Cardiac muscle cell (in vitro differentiated cells and primary cell): ENCODE results near the gene RPL19. TPM values are rescaled to one million over a fixed set of nuclear protein-coding genes. Genes with fewer than 3 reads are reported as not detected.

Source experiments
- DNase-seq, 2 donors: peaks; one replicate each; pipeline versions ENCODE4 v3.0.0 to v3.0.0-alpha.2; 2010 to 2017; ENCODE audit warnings: low read depth in 1 of 2, low spot score in 1 of 2
- H3K27ac ChIP-seq: fragments of 200-600 bp; sonication (generic); 2 replicates; pipeline ENCODE4 v1.5.1; 2016
- H3K27me3 ChIP-seq: fragments of 200-600 bp; sonication (generic); 2 replicates; pipeline ENCODE4 v1.6.0; 2016; ENCODE audit warnings: control low read depth
- H3K36me3 ChIP-seq: fragments of 200-600 bp; sonication (generic); 2 replicates; pipeline ENCODE4 v1.5.1; 2016; ENCODE audit warnings: control low read depth
- H3K4me1 ChIP-seq: fragments of 200-600 bp; sonication (generic); 2 replicates; pipeline ENCODE4 v1.8.1; 2017; ENCODE audit warnings: low read depth, mild to moderate bottlenecking, mixed run types
- H3K4me3 ChIP-seq: fragments of 200-600 bp; sonication (generic); 2 replicates; pipeline ENCODE4 v1.5.1; 2016; ENCODE audit warnings: mild to moderate bottlenecking
- H3K9me3 ChIP-seq: fragments of 200-600 bp; sonication (generic); 2 replicates; pipeline ENCODE4 v1.5.1; 2017; ENCODE audit warnings: low read depth, mild to moderate bottlenecking, control low read depth
- polyA plus RNA-seq: library from polyadenylated mRNA; unstranded; fragments of >200 nt; fragmentation: Nextera tagmentation; extraction: Ambion mirVana; gene quantifications from 2 replicates; pipeline ENCODE4 v1.2.1, GENCODE V29; 2016
- total RNA-seq: library from RNA; depleted of rRNA; stranded (reverse); fragments of >200 nt; gene quantifications from 2 replicates; pipeline ENCODE4 v1.2.3, GENCODE V29; 2016
- TF ChIP-seq, protein P1 (sequence below): IDR thresholded peaks from 2 replicates; pipeline ENCODE4 v1.5.1; 2012; ENCODE audit warnings: low read depth, mild to moderate bottlenecking, low read length

Gene RPL19
- total and polyA plus RNA-seq, 2 experiments from 2014 or later = 761 to 3,028 TPM

DNA sequence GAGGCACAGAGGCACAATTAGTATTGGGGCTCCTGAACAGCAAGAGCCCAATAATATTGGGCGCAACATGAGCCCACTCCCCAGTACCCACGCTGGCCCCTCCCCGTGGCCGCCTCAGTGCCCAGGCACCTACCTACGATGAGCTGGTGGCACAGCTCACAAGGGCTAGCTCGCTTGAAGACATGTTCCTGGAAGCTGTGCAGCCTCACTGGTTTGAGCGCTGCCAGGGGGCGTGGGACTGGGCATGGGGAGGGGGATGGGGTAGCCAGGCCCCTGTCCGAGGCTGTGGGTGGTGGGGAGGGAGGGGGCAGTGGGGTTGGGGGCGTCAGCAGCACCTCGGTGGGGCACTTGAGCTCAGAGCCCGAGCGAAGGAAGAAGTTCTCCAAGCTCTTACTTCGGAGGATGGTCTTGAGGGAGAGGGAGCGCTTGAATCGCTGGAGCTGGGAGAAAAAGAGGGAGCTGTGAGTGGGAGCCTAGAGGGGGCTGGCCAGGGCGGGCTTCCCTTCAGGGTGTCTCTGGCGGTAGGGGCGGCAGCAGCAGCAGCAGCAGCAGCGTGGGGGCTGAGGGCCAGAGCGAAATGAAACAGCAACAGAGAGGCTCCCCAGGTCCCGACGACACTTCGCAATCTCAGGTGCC lies 17.8 kb downstream of the RPL19 start:
- peaks cover 42% of the 10 kb centered on the region for H3K27me3 ChIP-seq
- H3K27ac ChIP-seq = no peak overlapping the region
- peaks cover 6% of the 10 kb centered on the region for H3K4me1 ChIP-seq
- TF ChIP-seq, protein P1, sequence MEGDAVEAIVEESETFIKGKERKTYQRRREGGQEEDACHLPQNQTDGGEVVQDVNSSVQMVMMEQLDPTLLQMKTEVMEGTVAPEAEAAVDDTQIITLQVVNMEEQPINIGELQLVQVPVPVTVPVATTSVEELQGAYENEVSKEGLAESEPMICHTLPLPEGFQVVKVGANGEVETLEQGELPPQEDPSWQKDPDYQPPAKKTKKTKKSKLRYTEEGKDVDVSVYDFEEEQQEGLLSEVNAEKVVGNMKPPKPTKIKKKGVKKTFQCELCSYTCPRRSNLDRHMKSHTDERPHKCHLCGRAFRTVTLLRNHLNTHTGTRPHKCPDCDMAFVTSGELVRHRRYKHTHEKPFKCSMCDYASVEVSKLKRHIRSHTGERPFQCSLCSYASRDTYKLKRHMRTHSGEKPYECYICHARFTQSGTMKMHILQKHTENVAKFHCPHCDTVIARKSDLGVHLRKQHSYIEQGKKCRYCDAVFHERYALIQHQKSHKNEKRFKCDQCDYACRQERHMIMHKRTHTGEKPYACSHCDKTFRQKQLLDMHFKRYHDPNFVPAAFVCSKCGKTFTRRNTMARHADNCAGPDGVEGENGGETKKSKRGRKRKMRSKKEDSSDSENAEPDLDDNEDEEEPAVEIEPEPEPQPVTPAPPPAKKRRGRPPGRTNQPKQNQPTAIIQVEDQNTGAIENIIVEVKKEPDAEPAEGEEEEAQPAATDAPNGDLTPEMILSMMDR = no peak
- no peak for DNase-seq
- no peaks in the 10 kb centered on the region for H3K9me3 ChIP-seq
- no peak overlapping the region for H3K4me3 ChIP-seq
- H3K36me3 ChIP-seq = no peaks in the 10 kb centered on the region

DNA sequence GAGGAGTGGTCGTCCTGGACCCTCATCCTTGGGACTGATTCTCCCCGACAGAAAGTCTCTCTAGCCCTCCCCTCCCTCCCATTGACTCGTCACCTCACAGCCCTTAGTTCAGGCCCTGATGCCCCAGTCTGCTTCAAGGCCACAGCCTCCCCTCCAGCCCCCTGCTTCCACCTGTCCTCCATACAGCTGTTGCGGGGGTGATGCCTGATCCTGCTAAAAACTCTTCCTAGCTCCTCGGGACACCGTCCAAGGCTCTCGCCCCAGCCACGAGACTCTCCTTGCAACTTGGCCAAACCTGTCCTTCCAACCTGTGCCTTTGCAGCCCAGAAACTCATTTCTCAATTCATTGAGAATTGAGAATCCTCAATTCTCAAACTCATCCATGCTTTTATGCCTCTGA lies 18.8 kb downstream of the RPL19 start:
- peaks cover 53% of the 10 kb centered on the region for H3K27me3 ChIP-seq
- TF ChIP-seq, protein P1 = no peak
- no peaks in the 10 kb centered on the region for H3K36me3 ChIP-seq
- H3K4me3 ChIP-seq = no peak overlapping the region
- no peak for DNase-seq
- peaks cover 6% of the 10 kb centered on the region for H3K4me1 ChIP-seq
- no peak overlapping the region for H3K27ac ChIP-seq
- H3K9me3 ChIP-seq = no peaks in the 10 kb centered on the region

DNA sequence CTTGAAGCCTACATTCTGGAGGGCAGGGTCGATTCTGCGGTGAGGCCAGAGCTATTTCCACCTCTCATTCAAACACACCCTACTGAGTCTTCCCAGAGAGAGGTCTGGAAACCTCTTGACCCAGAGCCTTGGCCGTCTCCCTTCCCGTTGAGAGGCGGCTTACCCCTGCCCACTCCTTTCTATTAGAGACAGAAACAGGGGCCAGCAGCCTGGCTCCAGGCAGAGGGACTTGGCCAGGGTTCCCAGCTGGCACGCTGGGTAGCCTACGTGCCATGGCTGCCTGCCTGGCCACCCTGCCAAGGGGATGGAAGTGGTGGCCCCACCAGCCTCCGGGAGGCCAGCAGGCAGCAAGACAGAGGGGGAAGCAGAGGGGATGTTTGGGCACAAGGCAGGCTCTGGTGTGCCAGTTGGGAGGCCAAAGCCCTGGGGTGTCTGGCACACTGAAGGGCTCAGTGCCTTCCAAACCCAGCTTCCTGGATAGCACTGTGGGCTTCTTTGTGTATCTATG lies 19.6 kb downstream of the RPL19 start:
- DNase-seq = peak in 1 of 2 donors; percentile 57
- TF ChIP-seq, protein P1 = no peak
- no peaks in the 10 kb centered on the region for H3K9me3 ChIP-seq
- no peak overlapping the region for H3K4me3 ChIP-seq
- H3K36me3 ChIP-seq = no peaks in the 10 kb centered on the region
- peaks cover 6% of the 10 kb centered on the region for H3K4me1 ChIP-seq
- H3K27ac ChIP-seq = no peak overlapping the region
- peaks cover 59% of the 10 kb centered on the region for H3K27me3 ChIP-seq

DNA sequence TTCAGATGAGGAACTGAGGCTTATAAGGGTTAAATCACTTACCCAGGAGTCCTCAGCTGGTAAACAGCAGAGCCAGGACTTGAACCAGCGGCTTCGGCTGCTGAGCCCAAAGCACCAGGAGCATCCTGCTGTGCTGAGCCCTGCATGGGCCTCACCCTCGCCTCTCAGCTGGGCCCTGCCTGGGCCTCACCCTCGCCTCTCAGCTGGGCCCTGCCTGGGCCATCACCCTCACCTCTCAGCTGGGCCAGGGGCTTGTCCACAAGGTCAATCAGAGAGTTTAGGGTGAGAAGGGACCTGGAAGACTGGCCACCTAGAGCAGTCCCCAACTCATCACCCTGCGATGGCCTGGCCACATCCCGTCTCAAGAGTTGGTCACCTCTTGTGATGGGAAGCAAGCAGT lies 21.5 kb downstream of the RPL19 start:
- no peaks in the 10 kb centered on the region for H3K36me3 ChIP-seq
- H3K9me3 ChIP-seq = no peaks in the 10 kb centered on the region
- DNase-seq = no peak
- TF ChIP-seq, protein P1 = no peak
- H3K27me3 ChIP-seq = peaks cover 76% of the 10 kb centered on the region
- H3K27ac ChIP-seq = no peak overlapping the region
- peaks cover 11% of the 10 kb centered on the region for H3K4me1 ChIP-seq
- no peak overlapping the region for H3K4me3 ChIP-seq

DNA sequence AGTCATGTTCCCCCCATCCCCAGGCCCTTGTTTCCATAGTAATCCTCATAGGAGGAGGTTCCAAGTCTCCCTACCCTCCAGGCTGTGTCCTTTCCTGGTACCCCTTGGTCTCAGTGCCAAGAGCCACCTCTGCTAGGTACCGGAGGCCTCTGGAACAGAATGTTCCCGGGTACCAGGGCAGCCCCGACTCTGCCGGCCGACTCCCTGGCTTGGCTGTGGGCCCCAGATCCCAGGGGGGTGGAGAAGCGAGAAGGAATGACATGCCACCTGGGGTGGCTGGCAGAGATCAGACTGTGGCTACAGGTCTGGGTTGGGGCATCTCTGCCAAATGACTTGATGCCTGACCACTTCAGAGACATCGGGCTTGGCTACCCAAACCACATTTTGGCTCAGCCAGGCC lies 22.1 kb downstream of the RPL19 start:
- Histone ChIP-seq H3K27ac (no peak overlapping the region), H3K4me3 (no peak overlapping the region), H3K36me3 (no peaks in the 10 kb centered on the region), H3K4me1 (peaks cover 11% of the 10 kb centered on the region), H3K9me3 (no peaks in the 10 kb centered on the region), H3K27me3 (peaks cover 72% of the 10 kb centered on the region)
- DNase-seq = no peak
- TF ChIP-seq, protein P1 = no peak
